Lung (tissue), 12 donors: ENCODE measurements around the gene ZNRF2. TPM values are rescaled to one million over a fixed set of nuclear protein-coding genes. Genes with fewer than 3 reads are reported as not detected.

Experiments
- ATAC-seq: fragments of 200-7000 bp; cut with Tn5 transposase; one replicate; pipeline ENCODE4 v1.9.1; 2020; ENCODE audit warnings: moderate number of reproducible peaks; ENCODE audit not compliant: insufficient read depth, low FRiP score
- DNase-seq, 3 donors: peaks; one replicate each; pipeline ENCODE4 v3.0.0-alpha.2; 2013 to 2017
- H3K27ac ChIP-seq, 2 donors: one replicate each; pipeline ENCODE4 v1.5.1; 2013; ENCODE audit warnings: mild to moderate bottlenecking in 2 of 2, moderate library complexity in 2 of 2, control low read depth in 1 of 2, inconsistent platforms in 1 of 2, low read depth in 1 of 2, low read length in 1 of 2
- H3K27me3 ChIP-seq, 3 donors: one replicate each; pipeline ENCODE4 v1.5.1; 2013; ENCODE audit warnings: low read length in 2 of 3; ENCODE audit not compliant: control insufficient read depth in 3 of 3, insufficient read depth in 3 of 3
- H3K36me3 ChIP-seq, 4 donors: one replicate each; pipeline ENCODE4 v1.5.1; 2013; ENCODE audit warnings: low read length in 4 of 4, mild to moderate bottlenecking in 1 of 4, moderate library complexity in 1 of 4; ENCODE audit not compliant: control insufficient read depth in 4 of 4, insufficient read depth in 4 of 4
- H3K4me1 ChIP-seq, 5 donors: one replicate each; pipeline ENCODE4 v1.5.1; 2013; ENCODE audit warnings: low read length in 5 of 5, mild to moderate bottlenecking in 2 of 5, moderate library complexity in 1 of 5; ENCODE audit not compliant: control insufficient read depth in 5 of 5, insufficient read depth in 5 of 5
- H3K4me3 ChIP-seq: one replicate; pipeline ENCODE4 v1.5.1; 2013; ENCODE audit warnings: mild to moderate bottlenecking, control low read depth, moderate library complexity
- H3K9ac ChIP-seq, 2 donors: one replicate each; pipeline ENCODE4 v1.5.1; 2013; ENCODE audit warnings: low read length in 2 of 2, control low read depth in 1 of 2; ENCODE audit not compliant: insufficient read depth in 1 of 2
- H3K9me3 ChIP-seq, 4 donors: one replicate each; pipeline ENCODE4 v1.5.1; 2013; ENCODE audit warnings: low read length in 3 of 4, mild to moderate bottlenecking in 1 of 4, moderate library complexity in 1 of 4; ENCODE audit not compliant: control insufficient read depth in 4 of 4, insufficient read depth in 3 of 4
- CTCF ChIP-seq: IDR thresholded peaks from 2 replicates; pipeline ENCODE4 v1.5.1; 2012; ENCODE audit warnings: mild to moderate bottlenecking; ENCODE audit errors: control extremely low read depth, extremely low read depth
- WGBS, 2 donors: extraction: QIAGEN DNeasy Blood & Tissue Kit; methylation state at CpG; one replicate each; pipeline ENCODE4 v1.1.7; 2013; 5-methylcytosine and 5-hydroxymethylcytosine counted together
- polyA plus RNA-seq, 2 donors: library from polyadenylated mRNA; stranded (reverse); fragments of 200-250 nt; gene quantifications; one replicate each; pipeline ENCODE4 v1.2.1, GENCODE V29; 2013
- total RNA-seq, 2 donors: library from RNA; depleted of rRNA in 1 of 2; stranded (reverse); fragments of >200 nt in 1 of 2; gene quantifications; one replicate each; pipeline ENCODE4 v1.2.1, GENCODE V29; 2014 to 2021
- donor health status: control.
- donor health status: control.
- donor health status: Bipolar disorder and iron deficiency.
- donor health status: healthy.
- donor health status: DM: yes; HTN: yes; CAD: no.

The ZNRF2 gene
- total and polyA plus RNA-seq, 4 donors, result 5.9 to 27.6 (median 15.4) TPM

GRCh38 chr7:30365621-30366020, 81.2 kb downstream of the ZNRF2 start:
- no peak for TF ChIP-seq CTCF
- no peak overlapping the region for H3K9ac ChIP-seq
- H3K4me1 ChIP-seq, result no peaks in the 10 kb centered on the region
- ATAC-seq, result no peak
- no peak for DNase-seq
- H3K27me3 ChIP-seq, result no peaks in the 10 kb centered on the region
- no peaks in the 10 kb centered on the region for H3K9me3 ChIP-seq
- no peak overlapping the region for H3K27ac ChIP-seq
- no peak overlapping the region for H3K4me3 ChIP-seq
- no peaks in the 10 kb centered on the region for H3K36me3 ChIP-seq
- 91 to 95% methylated on average over 3 of the region's 3 CpGs for WGBS, 2 donors

GRCh38 chr7:30366606-30367005, 82.2 kb downstream of the ZNRF2 start:
- no peak for DNase-seq
- Histone ChIP-seq H3K4me3 (no peak overlapping the region), H3K4me1 (no peaks in the 10 kb centered on the region), H3K27ac (no peak overlapping the region), H3K36me3 (peaks cover 0 to 4% (median under 1%) of the 10 kb centered on the region in 4 donors), H3K9ac (no peak overlapping the region), H3K9me3 (no peaks in the 10 kb centered on the region), H3K27me3 (no peaks in the 10 kb centered on the region)
- ATAC-seq, result no peak
- 79 to 86% methylated on average over 2 of the region's 2 CpGs for WGBS, 2 donors
- TF ChIP-seq CTCF, result no peak

- H3K4me3 ChIP-seq, result no peak overlapping the region
- H3K27me3 ChIP-seq, result no peaks in the 10 kb centered on the region
- TF ChIP-seq CTCF, result no peak
- H3K36me3 ChIP-seq, result peaks cover 0 to 7% (median 5%) of the 10 kb centered on the region in 4 donors
- H3K9me3 ChIP-seq, result no peaks in the 10 kb centered on the region
- DNase-seq, result no peak
- 86 to 88% methylated on average over 2 of the region's 2 CpGs for WGBS, 2 donors
- H3K27ac ChIP-seq, result no peak overlapping the region
- no peaks in the 10 kb centered on the region for H3K4me1 ChIP-seq
- ATAC-seq, result no peak
- H3K9ac ChIP-seq, result no peak overlapping the region
These were observed 83.2 kb downstream of the ZNRF2 start for GRCh38 chr7:30367561-30367960.

- DNase-seq (no peak), ATAC-seq (no peak)
- TF ChIP-seq CTCF, result no peak
- Histone ChIP-seq H3K9ac (no peak overlapping the region), H3K4me1 (no peaks in the 10 kb centered on the region), H3K9me3 (no peaks in the 10 kb centered on the region), H3K36me3 (peaks cover 0 to 7% (median 5%) of the 10 kb centered on the region in 4 donors), H3K27me3 (no peaks in the 10 kb centered on the region), H3K27ac (no peak overlapping the region), H3K4me3 (no peak overlapping the region)
These were observed 85.5 kb downstream of the ZNRF2 start for GRCh38 chr7:30369879-30370278.
